HCT116 (cell line): Measurements from ENCODE around the gene SCAF4. TPM values are rescaled to one million over a fixed set of nuclear protein-coding genes. Genes with fewer than 3 reads are reported as not detected.

Source experiments
- ATAC-seq: fragments of 200-7000 bp; cut with Tn5 transposase; 2 replicates; pipeline ENCODE4 v1.9.1; 2020; ENCODE audit warnings: mild to moderate bottlenecking, moderate library complexity
- BruUV-seq: library from RNA; stranded (reverse); fragments of 400-500 nt; replicated peaks from 2 replicates; lab custom pipeline; 2021; lab: Mats Ljungman, UMichigan
- CTCF ChIA-PET: fragments of 300-600 bp; sonication (Branson Sonifier 250); formaldehyde crosslinking; loops from one replicate; lab custom pipeline; 2021; ENCODE audit warnings: antibody characterized with exemption; lab: Charles Lee
- POLR2A ChIA-PET: fragments of 300-600, 350-600 bp; sonication (Branson Sonifier 250); formaldehyde crosslinking; loops from one replicate; lab custom pipeline; 2021; ENCODE audit warnings: antibody characterized with exemption; lab: Charles Lee
- RAD21 ChIA-PET, 2 experiments: fragments of 300-600 bp; sonication (Branson Sonifier 250); formaldehyde crosslinking; loops; one replicate each; lab custom pipeline; 2023; ENCODE audit warnings: low total read pairs in 2 of 2; ENCODE audit not compliant: uncharacterized antibody in 2 of 2, unreplicated experiment in 2 of 2, low non-redundant PET in 1 of 2; lab: Charles Lee
- DNase-seq: peaks from one replicate; pipeline ENCODE4 v3.0.0-alpha.2; 2010; ENCODE audit warnings: low read depth, low spot score
- H2AFZ ChIP-seq: fragments of 200-600 bp; shearing (Covaris generic), sonication (generic); 2 replicates; pipeline ENCODE4 v1.6.1; 2017; ENCODE audit warnings: low read depth, mixed run types, mixed read lengths, antibody characterized with exemption, low read length; ENCODE audit not compliant: poor library complexity, severe bottlenecking
- H3K27ac ChIP-seq: 2 replicates; pipeline ENCODE4 v1.5.1; 2012; ENCODE audit warnings: low read depth, low read length
- H3K27me3 ChIP-seq: fragments of 200-600 bp; sonication (generic); 2 replicates; pipeline ENCODE4 v1.6.1; 2016; ENCODE audit warnings: mixed run types, low read length, mixed read lengths; ENCODE audit not compliant: insufficient read depth
- H3K36me3 ChIP-seq, 2 experiments: fragments of 200-500 bp in 1 of 2; fragments of 200-600 bp in 1 of 2; sonication (Bioruptor generic) in 1 of 2; sonication (generic) in 1 of 2; 2 replicates each; pipeline versions ENCODE4 v1.5.1 to v1.6.1; 2014 to 2016; ENCODE audit warnings: low read length in 2 of 2, inconsistent platforms in 1 of 2, mixed read lengths in 1 of 2, mixed run types in 1 of 2; ENCODE audit not compliant: insufficient read depth in 2 of 2, control insufficient read depth in 1 of 2
- H3K4me1 ChIP-seq, 2 experiments: fragments of 200-600 bp in 1 of 2; sonication (generic) in 1 of 2; 2 replicates each; pipeline versions ENCODE4 v1.5.1 to v1.6.1; 2012 to 2017; ENCODE audit warnings: low read length in 2 of 2, inconsistent platforms in 1 of 2, mild to moderate bottlenecking in 1 of 2, mixed read lengths in 1 of 2, mixed run types in 1 of 2, moderate library complexity in 1 of 2; ENCODE audit not compliant: insufficient read depth in 2 of 2, control insufficient read depth in 1 of 2
- H3K4me2 ChIP-seq: fragments of 200-600 bp; sonication (generic); 2 replicates; pipeline ENCODE4 v1.6.1; 2017; ENCODE audit warnings: mixed run types, low read length, mixed read lengths
- H3K4me3 ChIP-seq, 2 experiments: fragments of 200-600 bp in 1 of 2; sonication (generic) in 1 of 2; replicated peaks in 1 of 2; 2 replicates each; pipeline ENCODE4 v1.5.1; 2011 to 2016; ENCODE audit warnings: low read length in 2 of 2, control low read depth in 1 of 2, low read depth in 1 of 2, mild to moderate bottlenecking in 1 of 2, mixed read lengths in 1 of 2, mixed run types in 1 of 2
- H3K79me2 ChIP-seq: fragments of 200-600 bp; sonication (generic); 2 replicates; pipeline ENCODE4 v1.6.1; 2017; ENCODE audit warnings: mild to moderate bottlenecking, mixed run types, low read length, moderate library complexity, mixed read lengths; ENCODE audit not compliant: insufficient read depth
- H3K9ac ChIP-seq: fragments of 200-600 bp; sonication (generic); 2 replicates; pipeline ENCODE4 v1.6.1; 2016; ENCODE audit warnings: low read length, mixed read lengths
- H3K9me2 ChIP-seq: fragments of 200-600 bp; sonication (generic), shearing (Covaris generic); 2 replicates; pipeline ENCODE4 v1.6.1; 2017; ENCODE audit warnings: mixed run types, mild to moderate bottlenecking, moderate library complexity; ENCODE audit not compliant: insufficient read depth
- H3K9me3 ChIP-seq, 2 experiments: fragments of 200-500 bp in 1 of 2; fragments of 200-600 bp in 1 of 2; sonication (Bioruptor generic) in 1 of 2; sonication (generic) in 1 of 2; 2 replicates each; pipeline ENCODE4 v1.6.1; 2014 to 2017; ENCODE audit warnings: low read length in 2 of 2, mixed read lengths in 2 of 2, inconsistent platforms in 1 of 2, low read depth in 1 of 2, mild to moderate bottlenecking in 1 of 2, mixed run types in 1 of 2, moderate library complexity in 1 of 2; ENCODE audit not compliant: control insufficient read depth in 1 of 2, insufficient read depth in 1 of 2
- H4K20me1 ChIP-seq: fragments of 200-600 bp; sonication (generic), shearing (Covaris generic); 2 replicates; pipeline ENCODE4 v1.6.1; 2017; ENCODE audit warnings: mixed run types, mild to moderate bottlenecking, moderate library complexity; ENCODE audit not compliant: insufficient read depth
- ATF3 ChIP-seq: IDR thresholded peaks from 2 replicates; pipeline ENCODE4 v1.6.1; 2012
- EGR1 ChIP-seq: IDR thresholded peaks from 2 replicates; pipeline ENCODE4 v1.6.1; 2012; ENCODE audit warnings: low read depth
- EZH2 ChIP-seq: fragments of 200-600 bp; sonication (generic); IDR thresholded peaks from 2 replicates; pipeline ENCODE4 v1.6.1; 2017; ENCODE audit warnings: antibody characterized with exemption, mixed run types
- EZH2phosphoT487 ChIP-seq: fragments of 200-600 bp; IDR thresholded peaks from 2 replicates; pipeline ENCODE4 v1.6.1; 2018; ENCODE audit warnings: antibody characterized with exemption, borderline replicate concordance
- FOSL1 ChIP-seq: IDR thresholded peaks from 2 replicates; pipeline ENCODE4 v1.6.1; 2012; ENCODE audit warnings: low read depth
- JUND ChIP-seq: IDR thresholded peaks from 2 replicates; pipeline ENCODE4 v1.6.1; 2012
- POLR2A ChIP-seq: IDR thresholded peaks from 2 replicates; pipeline ENCODE4 v1.7.0; 2011; ENCODE audit warnings: borderline replicate concordance; ENCODE audit not compliant: insufficient read depth, insufficient read length; ENCODE audit errors: extremely low read depth
- RAD21 ChIP-seq: IDR thresholded peaks from 2 replicates; pipeline ENCODE4 v1.6.1; 2012; ENCODE audit warnings: low read depth, mild to moderate bottlenecking
- SP1 ChIP-seq: IDR thresholded peaks from 2 replicates; pipeline ENCODE4 v1.6.1; 2012; ENCODE audit warnings: low read depth
- SRF ChIP-seq: IDR thresholded peaks from 2 replicates; pipeline ENCODE4 v1.6.1; 2012; ENCODE audit warnings: low read depth
- TCF7L2 ChIP-seq: IDR thresholded peaks from 2 replicates; pipeline ENCODE4 v1.7.0; 2011; ENCODE audit warnings: borderline replicate concordance, inconsistent platforms; ENCODE audit not compliant: insufficient read depth, insufficient read length; ENCODE audit errors: extremely low read depth
- YY1 ChIP-seq: IDR thresholded peaks from 2 replicates; pipeline ENCODE4 v1.6.1; 2011; ENCODE audit warnings: low read length, low read depth, moderate library complexity, mild to moderate bottlenecking; ENCODE audit not compliant: insufficient replicate concordance; ENCODE audit errors: extremely low read depth
- ZBTB33 ChIP-seq: IDR thresholded peaks from 2 replicates; pipeline ENCODE4 v1.6.1; 2011; ENCODE audit warnings: mild to moderate bottlenecking, low read length, moderate library complexity; ENCODE audit not compliant: insufficient replicate concordance; ENCODE audit errors: extremely low read depth
- intact Hi-C: fragments of 100-400 bp; cut with micrococcal nuclease; formaldehyde crosslinking; loops from 2 replicates; pipeline ENCODE4 v1.10.0; 2022
- total RNA-seq: library from RNA; stranded (reverse); gene quantifications from one replicate; pipeline ENCODE4 v1.2.1, GENCODE V29; 2021; ENCODE audit not compliant: unreplicated experiment

Gene SCAF4
- total RNA-seq, 1 experiment from 2014 or later, result 31.1 TPM

- intact Hi-C loops, result loop anchor here (2.0 kb wide), 1 partner anchor 67 kb away; the partner anchor contains the start of gene SCAF4
- H2AFZ ChIP-seq, result no peak overlapping the region
- no peak overlapping the region for H3K27ac ChIP-seq
- no peak overlapping the region for H3K4me2 ChIP-seq
- ChIA-PET CTCF (no interaction called here), RAD21 (no interaction called here), POLR2A (no interaction called here)
- ATAC-seq (no peak), DNase-seq (no peak)
- H3K27me3 ChIP-seq, result no peaks in the 10 kb centered on the region
- H3K4me3 ChIP-seq, result no peak overlapping the region
- TF ChIP-seq ZBTB33, result no peak
- no peak for TF ChIP-seq EZH2
- TF ChIP-seq RAD21, result no peak
- TF ChIP-seq JUND, result no peak
- no peak for TF ChIP-seq POLR2A
- no peak overlapping the region for H3K9ac ChIP-seq
- BruUV-seq, result no TSS peak
- peaks cover 69% of the 10 kb centered on the region for H3K79me2 ChIP-seq
- no peaks in the 10 kb centered on the region for H3K9me2 ChIP-seq
- peaks cover 21% of the 10 kb centered on the region; the same call in 1 of the 2 replicates for H4K20me1 ChIP-seq
- no peaks in the 10 kb centered on the region for H3K9me3 ChIP-seq
- peaks cover 38 to 57% of the 10 kb centered on the region in 2 experiments; a peak in 3 of 4 replicates for H3K36me3 ChIP-seq
- peaks cover 5 to 24% of the 10 kb centered on the region in 2 experiments; a peak in 3 of 4 replicates for H3K4me1 ChIP-seq
Observed at GRCh38 chr21:31665397-31665796, 66.5 kb downstream of the SCAF4 start.

GRCh38 chr21:31663584-31664249 lies 68.2 kb downstream of the SCAF4 start:
- POLR2A ChIA-PET, result no interaction called here
- Histone ChIP-seq H3K4me3 (no peak overlapping the region), H3K9ac (no peak overlapping the region), H3K79me2 (peaks cover 74% of the 10 kb centered on the region), H2AFZ (no peak overlapping the region), H3K4me1 (peaks cover 5 to 31% of the 10 kb centered on the region in 2 experiments; a peak in 3 of 4 replicates), H3K4me2 (no peak overlapping the region), H3K36me3 (peaks cover 31 to 48% of the 10 kb centered on the region in 2 experiments; a peak in 3 of 4 replicates), H4K20me1 (peaks cover 21% of the 10 kb centered on the region; the same call in 1 of the 2 replicates), H3K27ac (no peak overlapping the region), H3K9me2 (no peaks in the 10 kb centered on the region), H3K27me3 (no peaks in the 10 kb centered on the region), H3K9me3 (no peaks in the 10 kb centered on the region)
- ATAC-seq, result no peak
- no peak for DNase-seq
- CTCF ChIA-PET, result no interaction called here
- intact Hi-C loops, result loop anchor here (2.0 kb wide), 1 partner anchor 69 kb away; the partner anchor contains the start of gene SCAF4
- RAD21 ChIA-PET, result no interaction called here
- BruUV-seq, result no TSS peak
- TF ChIP-seq YY1, result no peak
- TF ChIP-seq EGR1, result no peak
- TF ChIP-seq SRF, result no peak
- TF ChIP-seq ZBTB33, result no peak
- TF ChIP-seq FOSL1, result no peak
- no peak for TF ChIP-seq ATF3
- no peak for TF ChIP-seq TCF7L2
- TF ChIP-seq EZH2phosphoT487, result no peak
- TF ChIP-seq JUND, result no peak
- no peak for TF ChIP-seq POLR2A
- TF ChIP-seq SP1, result no peak
